ENCODE measurements around the gene CTNND2. TPM values are rescaled to one million over a fixed set of nuclear protein-coding genes. Genes with fewer than 3 reads are reported as not detected.
"Not testable (repeated sequence)": the region's sequence is repeated elsewhere in the genome, so short reads cannot be mapped to it uniquely, and the experiment has no call there.

CTNND2 gene
- polyA plus RNA-seq, 1 donor = 0.75 TPM

GRCh38 chr5:11040345-11040744, 863.9 kb downstream of the CTNND2 start:
- DNase-seq (ENCODE audit: low read depth) = no peak

- DNase-seq (ENCODE audit: low read depth) = no peak
These were observed 865.5 kb downstream of the CTNND2 start for GRCh38 chr5:11038772-11039171.

- DNase-seq (ENCODE audit: low read depth) = no peak
These were observed 866.3 kb downstream of the CTNND2 start for GRCh38 chr5:11037941-11038340.

- no peak for DNase-seq (ENCODE audit: low read depth)
These were observed 867.2 kb downstream of the CTNND2 start for GRCh38 chr5:11037080-11037479.

GRCh38 chr5:11030671-11031070, 873.6 kb downstream of the CTNND2 start:
- no peak for DNase-seq (ENCODE audit: low read depth)

GRCh38 chr5:11027660-11028059, 876.6 kb downstream of the CTNND2 start:
- DNase-seq (ENCODE audit: low read depth) = no peak

- no peak for DNase-seq (ENCODE audit: low read depth)
These were observed 877.7 kb downstream of the CTNND2 start for GRCh38 chr5:11026543-11026942.

GRCh38 chr5:11023945-11024344, 880.3 kb downstream of the CTNND2 start:
- DNase-seq (ENCODE audit: low read depth) = no peak

GRCh38 chr5:11013793-11014192, 890.5 kb downstream of the CTNND2 start:
- DNase-seq (ENCODE audit: low read depth) = no peak

- DNase-seq (ENCODE audit: low read depth) = no peak
These were observed 892.0 kb downstream of the CTNND2 start for GRCh38 chr5:11012295-11012694.

- DNase-seq (ENCODE audit: low read depth) = no peak
These were observed 893.6 kb downstream of the CTNND2 start for GRCh38 chr5:11010429-11011210.

GRCh38 chr5:11009576-11009975, 894.7 kb downstream of the CTNND2 start:
- DNase-seq (ENCODE audit: low read depth) = no peak

GRCh38 chr5:11007269-11007870, 896.9 kb downstream of the CTNND2 start:
- DNase-seq (ENCODE audit: low read depth) = no peak

GRCh38 chr5:11004523-11004922, 899.7 kb downstream of the CTNND2 start:
- not testable (repeated sequence) for DNase-seq (ENCODE audit: low read depth)

GRCh38 chr5:11000515-11001353, 903.5 kb downstream of the CTNND2 start:
- no peak for DNase-seq (ENCODE audit: low read depth)

- no peak for DNase-seq (ENCODE audit: low read depth)
These were observed 904.5 kb downstream of the CTNND2 start for GRCh38 chr5:10999714-11000113.

GRCh38 chr5:10995891-10996290, 908.4 kb downstream of the CTNND2 start:
- DNase-seq (ENCODE audit: low read depth) = no peak

- DNase-seq (ENCODE audit: low read depth) = no peak
These were observed 909.9 kb downstream of the CTNND2 start for GRCh38 chr5:10994091-10994986.

- no peak for DNase-seq (ENCODE audit: low read depth)
These were observed 913.6 kb downstream of the CTNND2 start for GRCh38 chr5:10990634-10991033.

- DNase-seq (ENCODE audit: low read depth) = no peak
These were observed 914.5 kb downstream of the CTNND2 start for GRCh38 chr5:10989577-10990263.

GRCh38 chr5:10988622-10989021, 915.6 kb downstream of the CTNND2 start:
- DNase-seq (ENCODE audit: low read depth) = no peak
